EH (cell line): ENCODE results near the gene PTK6.
"Not testable (repeated sequence)": the region's sequence is repeated elsewhere in the genome, so short reads cannot be mapped to it uniquely, and the experiment has no call there.

ENCODE experiments used
- DNase-seq: peaks from one replicate; pipeline ENCODE4 v3.0.0-alpha.2; 2015; ENCODE audit warnings: low read depth

PTK6 gene

DNA sequence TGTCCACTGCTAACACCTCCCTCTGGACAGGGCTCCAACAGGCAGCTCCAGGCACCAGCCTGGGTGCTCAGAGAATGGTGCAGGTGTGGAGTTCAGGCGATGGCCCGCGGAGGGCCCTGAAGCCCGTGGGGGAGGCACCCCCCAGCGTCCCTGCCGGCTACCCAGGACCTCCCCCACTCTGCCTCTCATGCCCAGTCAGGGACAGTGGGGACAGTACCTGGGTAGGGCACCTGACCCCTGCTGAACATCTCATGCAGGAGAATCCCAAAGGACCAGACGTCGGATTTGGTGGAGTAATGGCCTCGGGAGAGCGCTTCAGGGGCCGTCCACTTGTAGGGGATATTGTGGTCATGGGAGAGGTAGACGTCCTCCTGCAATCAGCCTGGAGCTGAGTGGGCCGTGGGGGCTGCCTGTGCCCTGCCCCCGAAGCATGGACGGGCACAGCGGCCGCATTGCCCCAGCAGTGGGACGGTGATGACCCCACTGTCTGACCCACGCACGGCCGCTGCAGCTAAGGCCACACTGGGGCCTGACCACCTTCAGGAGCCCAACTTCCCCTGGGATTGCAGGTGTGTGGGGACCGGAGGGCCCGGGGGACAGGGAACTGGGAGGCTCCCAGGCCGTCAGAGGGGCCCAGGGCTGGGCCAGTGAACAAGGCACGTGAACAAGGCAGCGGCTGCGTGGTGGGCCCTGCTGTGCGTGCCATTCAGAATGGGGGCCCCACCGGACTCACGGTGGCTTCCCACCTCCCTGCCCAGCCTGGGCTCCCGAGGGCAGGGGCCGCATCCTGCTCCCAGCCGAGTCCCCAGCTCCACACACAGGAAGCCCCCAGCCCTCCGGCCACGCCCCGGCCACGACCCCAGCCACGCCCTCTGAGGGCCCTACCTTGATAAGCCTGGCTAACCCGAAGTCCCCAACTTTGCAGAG, 7.1 kb downstream of the PTK6 start:
- DNase-seq: no peak

DNA sequence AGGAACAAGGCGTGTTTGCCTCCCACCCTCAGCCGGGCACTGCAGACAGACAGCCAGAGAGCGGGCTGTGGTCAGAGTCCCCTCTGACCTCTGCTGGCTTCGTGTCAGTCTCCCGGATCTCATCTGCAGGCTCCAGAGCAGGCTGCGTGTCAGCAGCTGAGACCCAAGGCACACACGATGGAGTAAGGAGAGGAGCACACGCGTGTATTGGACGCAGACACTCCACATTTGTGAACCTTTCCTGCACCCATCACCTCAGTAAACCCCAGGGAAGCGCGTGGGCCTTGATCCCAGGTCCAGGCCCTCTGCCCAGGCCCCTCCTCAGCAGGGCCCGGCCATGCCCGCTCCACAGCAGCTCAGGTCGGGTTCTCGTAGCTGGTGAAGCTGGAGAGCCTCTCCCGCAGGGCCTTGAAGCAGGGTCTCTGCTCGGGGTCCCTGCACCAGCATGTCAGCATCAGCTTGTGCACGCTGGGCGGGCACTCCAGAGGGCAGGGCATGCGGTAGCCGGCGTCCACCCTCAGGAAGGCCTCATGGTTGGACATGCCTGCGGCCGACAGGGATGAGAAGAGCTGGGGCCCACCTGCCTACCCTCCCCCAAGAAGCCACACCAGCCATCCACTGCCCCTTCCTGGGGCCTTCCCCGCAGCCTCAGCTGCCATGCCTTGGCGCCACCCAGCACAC, 7.9 kb downstream of the PTK6 start:
- DNase-seq: no peak

DNA sequence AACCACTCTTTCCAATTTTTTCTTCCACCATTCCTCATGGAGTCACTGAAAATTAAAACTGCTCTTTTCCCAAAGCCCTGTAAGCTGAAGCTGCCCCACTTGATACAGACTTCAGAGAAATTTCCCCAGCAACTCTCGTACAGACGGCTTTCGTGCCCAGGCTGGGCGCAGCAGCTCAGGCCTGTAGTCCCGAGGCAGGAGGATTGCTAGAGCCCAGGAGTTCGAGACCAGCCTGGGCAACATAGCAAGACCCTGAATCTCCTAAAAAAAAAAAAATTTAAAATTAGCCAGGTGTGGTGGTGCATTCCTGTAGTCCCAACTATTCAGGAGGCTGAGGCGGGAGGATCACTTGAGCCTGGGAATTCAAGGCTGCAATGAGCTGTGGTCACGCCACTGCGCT, 10.0 kb downstream of the PTK6 start:
- no peak for DNase-seq

DNA sequence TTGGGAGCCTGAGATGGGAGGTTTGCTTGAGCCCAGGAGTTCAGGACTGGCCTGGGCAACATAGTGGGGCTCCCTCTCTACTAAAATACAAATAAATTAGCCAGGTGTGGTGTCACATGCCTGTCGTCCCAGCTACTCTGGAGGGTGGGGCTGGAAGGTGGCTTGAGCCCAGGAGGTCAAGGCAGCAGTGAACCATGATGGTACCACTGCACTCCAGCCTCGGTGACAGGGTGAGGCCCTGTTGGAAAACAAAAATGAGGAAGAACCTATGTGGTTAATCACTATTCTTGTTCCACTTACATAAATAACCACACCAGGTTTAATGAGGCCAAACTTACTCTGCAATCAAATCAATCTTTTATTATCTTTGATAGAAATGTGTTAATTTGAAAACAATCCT, 11.2 kb downstream of the PTK6 start:
- DNase-seq: no peak

DNA sequence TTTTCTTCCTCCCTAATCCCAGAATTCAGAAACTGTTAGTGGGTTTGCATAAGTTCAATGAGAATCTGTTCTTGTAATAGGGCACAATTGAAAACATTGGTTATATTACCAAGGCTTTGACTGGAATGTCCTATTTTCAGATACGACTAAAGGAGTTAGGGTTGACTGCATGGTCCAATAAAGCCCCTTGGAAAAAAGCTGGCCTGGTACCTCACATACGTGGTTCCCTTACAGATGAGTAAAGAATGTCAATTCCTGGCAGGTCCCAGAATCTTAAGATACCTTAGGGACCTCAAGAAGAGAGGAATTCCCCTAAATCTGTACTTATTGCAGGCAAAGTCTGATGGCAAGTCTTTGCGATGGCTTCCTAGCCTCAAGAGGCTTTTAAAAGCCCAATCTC, 12.0 kb downstream of the PTK6 start:
- DNase-seq: no peak

DNA sequence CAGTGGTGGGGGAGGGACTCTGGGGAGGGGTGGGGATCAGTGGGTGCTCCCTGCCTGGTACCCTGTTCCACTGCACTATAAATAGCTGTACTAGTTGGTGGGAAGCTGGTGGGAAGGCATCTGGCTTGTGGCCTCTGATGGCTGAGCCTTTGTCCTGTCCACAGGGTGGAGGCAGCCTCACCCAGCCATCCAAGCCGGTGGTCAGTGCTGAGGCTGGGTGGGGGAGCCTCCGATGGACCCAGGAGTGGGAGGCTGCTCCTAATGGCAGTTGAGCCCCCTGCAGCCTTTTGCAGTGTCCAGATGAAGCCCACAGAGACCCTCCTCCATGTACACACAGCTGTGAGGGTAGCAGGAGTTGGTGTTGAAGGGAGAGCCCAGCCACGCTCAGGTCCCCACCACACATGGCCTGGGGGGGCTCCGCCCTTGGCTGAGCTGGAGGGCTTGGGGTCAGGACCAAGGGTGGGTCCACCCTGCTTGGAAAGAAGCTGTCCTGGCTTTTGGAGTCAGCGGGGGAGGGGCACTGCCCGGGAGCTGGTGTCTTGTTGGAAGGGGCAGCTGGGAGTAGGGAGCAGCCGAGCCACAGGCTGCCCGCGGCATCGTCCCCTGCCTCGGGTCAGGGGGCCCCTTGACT, 14.1 kb downstream of the PTK6 start:
- DNase-seq: no peak

DNA sequence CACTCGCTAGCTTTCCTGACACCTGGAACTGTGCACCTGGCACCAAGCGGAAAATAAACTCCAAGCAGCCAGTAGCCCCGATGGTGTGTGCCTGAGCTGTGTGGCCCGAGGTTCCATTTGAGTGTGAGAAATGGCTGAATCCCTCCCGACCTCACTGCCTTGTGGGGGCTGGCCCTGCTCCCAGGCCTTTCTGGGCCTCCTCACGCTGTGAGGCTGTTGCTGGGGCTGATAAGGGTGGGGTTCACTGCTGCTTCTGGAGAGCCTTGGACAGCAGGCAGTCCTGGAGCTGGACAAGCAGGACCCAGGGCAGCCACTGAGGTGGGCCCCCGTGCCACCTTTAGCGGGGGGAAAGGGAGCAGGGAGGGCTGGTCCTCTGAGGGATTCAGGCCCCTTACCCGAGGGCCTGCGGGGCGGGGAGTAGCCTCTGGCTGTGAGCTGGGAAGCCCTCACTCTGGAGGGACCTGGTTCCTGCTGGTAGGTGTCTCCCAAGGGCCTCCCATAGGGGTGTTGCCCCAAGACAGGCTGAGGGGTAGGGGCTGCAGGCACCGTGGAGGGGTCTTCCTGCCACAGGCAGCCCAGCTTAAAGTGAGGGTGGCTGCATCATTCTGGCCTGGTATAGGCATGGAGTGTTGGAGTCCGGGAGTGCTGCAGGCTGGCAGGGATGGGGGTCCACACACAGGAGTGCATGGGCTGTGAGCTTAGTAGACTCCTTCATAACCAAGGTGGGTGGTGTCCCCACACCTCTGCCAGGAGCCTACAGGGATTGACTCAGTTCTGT, 14.9 kb downstream of the PTK6 start:
- DNase-seq: no peak

DNA sequence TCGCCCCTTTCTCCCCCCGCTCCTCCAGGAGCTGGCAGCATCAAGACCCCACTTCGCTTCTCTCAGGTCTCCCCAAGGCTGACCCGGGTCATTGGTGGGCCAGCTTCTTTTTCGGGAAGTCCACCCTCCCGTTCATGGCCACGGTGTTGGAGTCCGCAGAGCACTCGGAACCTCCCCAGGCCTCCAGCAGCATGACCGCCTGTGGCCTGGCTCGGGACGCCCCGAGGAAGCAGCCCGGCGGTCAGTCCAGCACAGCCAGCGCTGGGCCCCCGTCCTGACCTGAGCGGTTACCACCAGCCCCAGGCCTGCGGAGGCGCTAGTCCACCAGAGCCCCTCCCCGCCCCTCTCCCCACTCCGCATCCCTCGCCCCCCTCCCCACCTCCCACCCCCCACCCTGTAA, 15.6 kb downstream of the PTK6 start:
- DNase-seq: no peak

DNA sequence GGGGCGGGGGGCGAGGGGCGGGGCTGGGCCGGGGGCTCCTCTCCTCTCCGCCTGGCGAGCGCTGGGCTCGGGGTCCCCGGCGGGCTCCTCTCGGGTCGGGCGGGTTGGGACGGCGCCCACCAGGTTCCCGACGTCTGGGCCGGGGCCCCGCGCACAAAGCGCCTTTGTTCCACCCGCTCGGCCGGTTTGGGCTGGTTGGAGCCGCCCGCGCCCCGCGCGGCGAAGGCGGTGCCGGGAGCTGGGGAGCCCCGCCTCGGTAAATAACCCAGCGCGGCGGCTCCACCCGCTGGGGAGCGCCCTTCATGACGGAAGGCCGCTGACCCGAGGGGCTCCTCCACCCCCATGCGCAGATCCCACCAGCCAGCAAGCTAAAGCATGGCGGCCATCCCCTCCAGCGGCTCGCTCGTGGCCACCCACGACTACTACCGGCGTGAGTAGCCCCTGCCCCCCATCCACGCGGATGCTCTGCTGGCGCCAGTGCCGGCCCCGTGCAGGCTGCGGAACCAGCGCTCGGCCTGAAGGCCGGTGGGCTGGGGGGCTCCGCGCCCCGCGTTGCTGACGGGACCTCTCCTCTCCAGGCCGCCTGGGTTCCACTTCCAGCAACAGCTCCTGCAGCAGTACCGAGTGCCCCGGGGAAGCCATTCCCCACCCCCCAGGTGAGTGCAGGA, 16.1 kb downstream of the PTK6 start:
- DNase-seq: peak; percentile 60

DNA sequence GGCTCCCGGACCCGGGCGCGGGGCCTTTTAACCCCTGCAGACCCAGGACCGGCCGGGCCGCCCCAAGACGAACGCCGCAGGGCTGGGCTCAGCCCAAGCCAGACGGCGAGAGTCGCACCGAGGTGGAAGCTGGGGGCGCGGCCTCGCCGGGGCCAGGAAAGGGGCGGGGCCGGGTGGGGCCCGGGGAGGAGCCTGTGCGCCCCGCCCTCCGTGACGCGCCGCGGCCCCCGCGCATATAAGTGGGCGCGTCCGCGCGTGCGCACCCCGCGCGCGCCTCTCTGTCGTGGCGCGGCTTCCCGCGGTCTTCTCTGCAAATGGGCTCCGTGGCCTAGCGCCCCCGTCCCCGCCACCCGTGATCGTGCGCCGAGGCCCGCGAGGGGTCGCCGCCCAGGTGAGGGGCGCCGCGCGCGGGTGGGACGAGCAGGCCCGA, 16.7 kb downstream of the PTK6 start, which contains the start of gene PPDPF:
TSS of gene PPDPF (plus strand) at position 262 of the 430 bp plus-strand sequence. CDS start 544 bp downstream, outside the sequence.
- DNase-seq: peak; percentile 80

DNA sequence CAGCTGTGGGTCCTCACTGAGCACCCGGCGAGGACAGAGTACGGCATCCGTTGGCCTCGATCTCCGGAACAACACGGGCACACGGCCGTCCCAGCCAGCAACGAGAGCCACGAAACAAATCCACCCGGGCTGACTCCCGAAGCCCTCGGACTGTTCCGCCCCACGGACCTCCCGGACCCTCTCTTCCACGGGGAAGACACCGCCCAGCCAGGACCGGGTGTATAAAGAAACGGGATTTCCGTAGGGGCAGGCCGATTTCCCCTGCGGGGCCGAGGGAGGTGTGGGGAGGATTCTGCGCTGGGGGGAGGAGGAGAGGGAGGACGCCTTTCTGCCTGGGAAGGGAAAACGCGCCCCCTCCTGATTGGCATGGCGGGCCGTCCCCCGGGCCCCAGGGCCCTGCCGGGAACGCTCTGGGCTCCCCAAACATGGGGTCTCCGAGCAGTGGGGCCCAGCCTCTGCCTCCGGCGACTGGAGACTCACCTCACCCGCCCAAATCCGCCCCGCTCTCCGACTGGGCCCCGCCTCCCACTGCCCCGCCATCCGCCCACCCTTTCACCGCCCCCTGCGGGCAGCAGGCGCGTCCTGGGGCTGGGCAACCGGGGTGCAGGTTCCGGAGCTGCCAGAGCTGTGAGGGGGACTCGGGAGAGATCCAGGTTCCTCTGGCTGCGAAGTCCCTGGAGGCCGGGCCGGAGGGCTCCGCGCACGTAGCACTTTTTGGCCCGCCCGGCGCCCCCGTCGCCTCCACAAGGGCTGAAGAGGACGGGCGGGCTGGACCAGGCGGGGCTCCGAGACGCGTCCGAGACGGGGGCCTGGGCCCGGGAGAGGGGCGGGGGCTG, 17.3 kb downstream of the PTK6 start:
- DNase-seq: peak; percentile 54

DNA sequence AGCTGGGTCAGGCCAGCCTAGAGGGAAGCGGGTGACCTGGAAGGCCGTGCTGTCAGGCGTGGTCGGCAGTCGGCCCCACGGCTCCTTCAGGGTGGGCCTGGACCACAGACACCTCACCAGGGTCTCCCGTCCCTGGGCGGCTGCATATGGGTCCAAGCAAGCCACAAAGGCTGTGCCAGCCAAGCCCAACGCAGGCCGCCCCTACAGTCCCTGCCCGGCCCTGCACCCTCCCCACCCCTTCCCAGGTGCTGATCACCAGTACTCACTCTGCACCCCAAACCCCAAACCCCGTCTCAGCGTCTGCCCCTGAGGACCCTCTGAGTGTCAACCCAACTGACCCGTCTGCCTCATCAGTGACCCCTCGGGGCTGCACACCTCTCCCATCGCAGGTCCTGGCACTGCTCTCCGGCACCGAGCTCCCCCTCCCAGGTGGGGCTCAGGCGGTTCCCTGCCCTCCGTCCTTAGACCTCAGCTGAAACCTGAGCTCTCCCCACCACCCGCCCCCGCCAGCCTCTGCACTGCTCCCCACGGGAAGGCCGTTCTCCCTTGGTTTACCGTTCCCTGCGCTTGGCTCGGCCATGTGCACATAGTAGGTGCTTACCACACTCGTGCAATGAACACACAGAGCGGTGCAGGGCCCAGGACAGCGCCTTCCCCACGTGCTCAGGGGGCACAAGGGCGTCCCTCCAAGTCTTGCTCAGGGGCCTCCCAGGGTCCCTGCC, 18.1 kb downstream of the PTK6 start:
- no peak for DNase-seq

DNA sequence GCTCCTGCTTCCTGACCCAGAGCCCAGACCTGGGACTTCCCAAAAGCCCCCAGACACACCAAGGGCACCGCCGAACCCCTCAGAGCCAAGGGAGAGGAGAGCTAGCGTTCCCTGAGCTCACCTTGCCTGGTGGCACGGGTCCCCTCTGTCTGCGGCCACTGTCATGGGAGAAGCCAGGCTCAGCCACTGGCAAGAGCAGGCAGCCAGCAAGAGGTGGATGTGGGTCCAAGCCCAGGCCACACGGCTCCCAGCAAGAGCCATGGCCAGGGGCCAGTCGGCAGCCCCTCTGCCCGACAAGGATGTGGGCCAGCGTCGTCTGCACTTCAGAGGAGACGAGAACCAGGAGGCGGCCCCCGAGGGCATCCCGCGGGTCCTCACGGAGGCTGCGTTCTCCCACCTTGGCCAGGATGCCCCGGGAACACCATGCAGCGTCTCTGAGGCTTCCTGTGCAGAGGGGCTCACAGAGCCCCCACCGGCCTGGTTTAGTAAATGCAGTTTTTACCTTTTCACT, 18.8 kb downstream of the PTK6 start:
- DNase-seq: no peak

DNA sequence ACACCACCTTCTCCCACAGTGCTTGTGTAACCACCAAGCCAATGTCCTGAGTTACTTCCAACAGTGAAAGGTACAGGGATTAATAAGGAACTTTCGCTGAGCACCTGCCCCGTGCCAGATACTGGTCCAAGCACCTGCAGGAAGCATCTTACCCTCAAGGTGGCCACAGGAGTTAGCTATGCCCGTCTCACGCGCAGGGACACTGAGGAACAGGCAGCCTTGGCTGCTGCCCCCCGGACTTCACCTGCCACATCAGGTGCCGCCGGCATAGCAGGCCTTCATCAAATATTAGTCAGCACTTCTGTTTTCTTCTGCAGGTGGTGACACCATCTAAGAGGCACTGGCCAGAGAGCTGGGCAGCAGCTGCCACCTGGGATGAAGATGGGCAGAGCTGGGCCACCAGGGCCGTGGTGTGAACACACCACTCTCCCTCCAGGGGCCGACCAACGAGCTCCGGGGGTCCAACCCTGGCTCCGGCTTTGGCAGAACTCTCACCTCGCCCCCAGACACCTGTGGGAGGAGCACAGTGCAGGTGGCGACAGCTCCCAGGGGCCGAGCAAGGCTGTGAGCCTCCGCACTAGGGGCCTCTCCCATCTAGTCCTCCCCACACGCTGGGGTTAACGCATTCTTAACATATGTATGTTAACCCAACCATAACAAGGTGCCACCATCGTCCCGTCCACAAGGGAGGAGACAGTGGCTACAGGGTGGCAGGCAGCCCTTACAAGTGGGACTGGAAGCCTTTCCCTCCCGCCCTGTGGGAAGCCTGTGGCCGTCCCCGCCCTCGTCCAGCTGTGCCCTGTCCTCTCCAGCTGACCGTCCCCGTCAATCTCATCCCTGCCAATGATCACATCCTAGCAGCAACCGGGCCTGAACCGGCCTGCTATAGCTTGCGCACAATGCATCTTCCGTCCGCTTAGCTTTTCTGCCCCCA, 19.5 kb downstream of the PTK6 start:
- DNase-seq: no peak

DNA sequence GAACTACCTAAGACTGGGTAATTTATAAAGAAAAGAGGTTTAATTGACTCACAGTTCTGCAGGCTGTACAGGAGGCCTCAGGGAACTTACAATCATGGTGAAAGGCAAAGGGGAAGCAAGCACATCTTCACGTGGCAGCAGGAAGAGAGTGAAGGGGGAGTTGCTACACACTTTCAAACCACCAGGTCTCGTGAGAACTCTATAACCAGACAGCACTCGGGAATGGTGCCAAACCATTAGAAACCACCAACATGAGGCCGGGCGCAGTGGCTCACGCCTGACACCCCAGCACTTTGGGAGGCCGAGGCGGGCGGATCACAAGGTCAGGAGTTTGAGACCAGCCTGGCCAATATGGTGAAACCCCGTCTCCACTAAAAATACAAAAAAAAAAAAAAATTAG, 22.7 kb downstream of the PTK6 start:
- DNase-seq: not testable (repeated sequence)

DNA sequence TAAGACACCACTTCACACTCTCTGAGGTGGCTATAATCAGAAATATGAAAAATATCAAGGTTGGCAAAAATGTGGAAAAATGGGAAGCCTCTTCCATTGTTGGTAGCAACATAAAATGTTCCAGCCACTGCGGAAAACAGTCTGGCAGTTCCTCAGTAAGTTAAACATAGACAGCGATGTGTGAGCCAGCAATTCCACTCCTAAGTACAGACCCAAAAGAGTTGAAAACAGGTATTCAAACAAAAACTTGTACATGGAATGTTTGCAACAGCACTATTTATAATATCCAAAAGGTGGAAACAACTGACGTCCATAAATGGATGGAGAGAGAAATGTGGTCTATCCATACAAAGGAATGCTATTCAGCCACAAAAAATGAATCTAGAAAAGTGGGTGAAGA, 24.0 kb downstream of the PTK6 start:
- no peak for DNase-seq

DNA sequence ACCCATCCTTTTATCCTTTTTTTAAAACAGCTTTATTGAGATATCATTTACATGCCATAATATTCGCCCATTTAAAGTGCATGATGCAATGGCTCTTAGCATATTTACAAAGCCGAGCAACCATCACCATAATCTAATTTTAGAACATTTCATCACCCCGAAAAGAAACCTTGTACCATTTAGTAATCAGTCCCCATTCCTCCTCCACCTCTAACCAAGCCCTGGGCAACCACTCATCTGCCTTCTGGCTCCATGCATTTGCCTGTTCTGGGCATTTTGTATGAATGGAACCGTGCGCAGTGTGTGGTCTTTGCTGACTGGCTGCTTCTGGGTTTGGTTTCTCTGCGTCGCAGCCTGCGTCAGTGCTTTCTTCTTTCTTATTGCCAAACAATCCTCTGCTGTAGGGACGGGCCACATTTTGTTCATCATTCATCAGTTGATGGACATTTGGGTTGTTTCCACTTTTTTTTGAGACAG, 28.1 kb downstream of the PTK6 start:
- no peak for DNase-seq

DNA sequence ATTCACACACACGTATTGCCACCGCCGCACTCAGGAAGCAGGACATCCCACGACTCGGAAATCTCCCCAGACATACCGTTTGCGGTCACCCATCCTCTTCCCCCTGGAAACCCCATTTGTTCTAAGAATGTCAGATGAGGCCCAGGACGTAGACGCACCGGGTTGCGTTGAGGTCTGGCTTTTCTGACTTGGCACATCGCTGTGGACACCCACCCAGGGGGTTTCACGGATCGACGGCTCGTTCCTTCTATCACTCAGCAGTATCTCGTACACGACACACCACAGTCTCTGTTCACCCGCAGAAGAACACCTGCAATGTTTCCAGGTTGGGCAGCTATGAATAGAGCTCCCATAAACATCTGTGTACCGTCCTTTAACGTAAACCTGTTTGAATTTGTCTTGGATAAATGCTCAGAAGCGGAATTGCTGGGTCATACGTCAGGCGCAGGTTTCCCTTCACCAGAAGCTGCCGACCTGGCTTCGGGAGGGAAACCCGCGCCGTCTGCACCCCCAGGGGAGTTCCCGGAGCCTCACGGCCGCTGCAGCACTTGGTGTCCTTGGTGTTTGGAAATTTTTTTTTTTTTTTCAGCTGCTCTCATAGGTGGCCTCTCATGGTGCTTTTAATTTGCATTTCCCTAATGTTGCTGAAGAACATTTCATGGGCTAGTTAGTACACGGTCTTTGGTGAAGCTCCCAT, 29.0 kb downstream of the PTK6 start:
- no peak for DNase-seq
